ENCODE results near the gene MGAT5.

GRCh38 chr2:134435936-134436335 is 182.1 kb downstream of the MGAT5 start:
- no peak for TF ChIP-seq CTCF (IDR thresholded peaks at IDR 0.05)
- no peak for TF ChIP-seq POLR2A (IDR thresholded peaks at IDR 0.05)

All from uterus (tissue), 2 donors.